ENCODE data around the gene RPGRIP1L. TPM values are rescaled to one million over a fixed set of nuclear protein-coding genes. Genes with fewer than 3 reads are reported as not detected.

Gene RPGRIP1L
- total and polyA plus RNA-seq, 2 donors (not counting 1 experiment from before 2014, with no cell fraction given) = 1.0 to 7.1 TPM

GRCh38 chr16:53580038-53580802, 123.4 kb downstream of the RPGRIP1L start:
- Histone ChIP-seq H3K9me3 (ENCODE audit: control extremely low read depth in 1 of 3, control insufficient read depth in 2 of 3, insufficient read depth in 1 of 3, low read length in 2 of 3) (no peaks in the 10 kb centered on the region), H3K79me2 (ENCODE audit: control insufficient read depth, insufficient read depth, low read length) (no peaks in the 10 kb centered on the region), H3K4me2 (replicated peaks; ENCODE audit: low read depth, low read length, poor library complexity, severe bottlenecking) (no peak overlapping the region), H3K27me3 (replicated peaks in 1 of 4; ENCODE audit: control extremely low read depth in 1 of 4, control insufficient read depth in 3 of 4, insufficient read depth in 4 of 4, low read length in 3 of 4) (no peaks in the 10 kb centered on the region), H2AFZ (ENCODE audit: insufficient read depth, low read depth, low read length, poor library complexity, severe bottlenecking) (no peak overlapping the region), H3K9ac (ENCODE audit: low read length) (no peak overlapping the region), H3K4me1 (ENCODE audit: control insufficient read depth in 2 of 2, insufficient read depth in 2 of 2, low read length in 2 of 2) (no peaks in the 10 kb centered on the region), H3K4me3 (ENCODE audit: control extremely low read depth in 1 of 5, extremely low read depth in 1 of 5, insufficient read depth in 1 of 5, low read depth in 2 of 5, low read length in 4 of 5) (no peak overlapping the region), H4K20me1 (ENCODE audit: control insufficient read depth, insufficient read depth, low read length, poor library complexity, severe bottlenecking) (no peaks in the 10 kb centered on the region), H3K27ac (ENCODE audit: low read length in 2 of 2) (no peak overlapping the region), H3K36me3 (replicated peaks in 1 of 2; ENCODE audit: control extremely low read depth in 1 of 2, control insufficient read depth in 1 of 2, extremely low read depth in 1 of 2, insufficient read depth in 2 of 2, low read length in 1 of 2) (no peaks in the 10 kb centered on the region)
- ChIA-PET POLR2A (no interaction called here), CTCF (no interaction called here)
- TF ChIP-seq CTCF (IDR thresholded peaks at IDR 0.05) (no peak), EZH2 (IDR thresholded peaks at IDR 0.05; ENCODE audit: borderline replicate concordance, insufficient read depth, low read depth, low read length, poor library complexity, severe bottlenecking) (no peak)
- H3K4me3 Mint-ChIP-seq = no peak overlapping the region
- DNase-seq = no peak
- no peak for ATAC-seq (ENCODE audit: low read depth)
- H3K27ac Mint-ChIP-seq = no peak overlapping the region
- intact Hi-C loops (cut with micrococcal nuclease) = no loop called here
- H3K27me3 Mint-ChIP-seq = no peaks in the 10 kb centered on the region
- WGBS (ENCODE audit: insufficient coverage) = 91% methylated on average over 12 of the region's 12 CpGs
- no peaks in the 10 kb centered on the region for H3K4me1 Mint-ChIP-seq
- H3K9me3 Mint-ChIP-seq (ENCODE audit: insufficient read depth) = no peaks in the 10 kb centered on the region

GRCh38 chr16:53576904-53577303, 126.8 kb downstream of the RPGRIP1L start:
- ATAC-seq (ENCODE audit: low read depth) (no peak), DNase-seq (no peak)
- intact Hi-C loops (cut with micrococcal nuclease) = no loop called here
- no peak overlapping the region for H3K27ac ChIP-seq (ENCODE audit: low read length in 2 of 2)
- H2AFZ ChIP-seq (ENCODE audit: insufficient read depth, low read depth, low read length, poor library complexity, severe bottlenecking) = no peak overlapping the region
- no peaks in the 10 kb centered on the region for H3K27me3 Mint-ChIP-seq
- no peak overlapping the region for H3K27ac Mint-ChIP-seq
- ChIA-PET CTCF (no interaction called here), POLR2A (no interaction called here)
- H3K4me3 Mint-ChIP-seq = no peak overlapping the region
- WGBS (ENCODE audit: insufficient coverage) = 98% methylated on average over 4 of the region's 5 CpGs
- no peaks in the 10 kb centered on the region for H3K4me1 Mint-ChIP-seq
- H3K36me3 ChIP-seq (replicated peaks in 1 of 2; ENCODE audit: control extremely low read depth in 1 of 2, control insufficient read depth in 1 of 2, extremely low read depth in 1 of 2, insufficient read depth in 2 of 2, low read length in 1 of 2) = no peaks in the 10 kb centered on the region
- peaks cover 0 to 3% (median 1%) of the 10 kb centered on the region in 3 donors for H3K9me3 ChIP-seq (ENCODE audit: control extremely low read depth in 1 of 3, control insufficient read depth in 2 of 3, insufficient read depth in 1 of 3, low read length in 2 of 3)
- no peaks in the 10 kb centered on the region for H3K4me1 ChIP-seq (ENCODE audit: control insufficient read depth in 2 of 2, insufficient read depth in 2 of 2, low read length in 2 of 2)
- H3K9ac ChIP-seq (ENCODE audit: low read length) = no peak overlapping the region
- H3K79me2 ChIP-seq (ENCODE audit: control insufficient read depth, insufficient read depth, low read length) = no peaks in the 10 kb centered on the region
- no peak overlapping the region for H3K4me3 ChIP-seq (ENCODE audit: control extremely low read depth in 1 of 5, extremely low read depth in 1 of 5, insufficient read depth in 1 of 5, low read depth in 2 of 5, low read length in 4 of 5)
- H3K4me2 ChIP-seq (replicated peaks; ENCODE audit: low read depth, low read length, poor library complexity, severe bottlenecking) = no peak overlapping the region
- H3K9me3 Mint-ChIP-seq (ENCODE audit: insufficient read depth) = peaks cover 7% of the 10 kb centered on the region
- H3K27me3 ChIP-seq (replicated peaks in 1 of 4; ENCODE audit: control extremely low read depth in 1 of 4, control insufficient read depth in 3 of 4, insufficient read depth in 4 of 4, low read length in 3 of 4) = no peaks in the 10 kb centered on the region
- TF ChIP-seq CTCF (IDR thresholded peaks at IDR 0.05) (no peak), EZH2 (IDR thresholded peaks at IDR 0.05; ENCODE audit: borderline replicate concordance, insufficient read depth, low read depth, low read length, poor library complexity, severe bottlenecking) (no peak)
- H4K20me1 ChIP-seq (ENCODE audit: control insufficient read depth, insufficient read depth, low read length, poor library complexity, severe bottlenecking) = no peaks in the 10 kb centered on the region
